IMR-90 (cell line): ENCODE results near the gene ACTA2.

Experiments used
- BHLHE40 ChIP-seq: fragments of 150-350 bp; IDR thresholded peaks from 2 replicates; pipeline ENCODE4 v1.6.1; 2016; ENCODE audit warnings: mild to moderate bottlenecking, low read depth, low read length
- CEBPB ChIP-seq: IDR thresholded peaks from 2 replicates; pipeline ENCODE4 v1.6.1; 2012; ENCODE audit warnings: low read depth, low read length, improper control_type of control experiment
- MAFK ChIP-seq: IDR thresholded peaks from 2 replicates; pipeline ENCODE4 v1.6.1; 2012; ENCODE audit warnings: low read depth, low read length, improper control_type of control experiment
- MAZ ChIP-seq: IDR thresholded peaks from 2 replicates; pipeline ENCODE4 v1.6.1; 2012; ENCODE audit warnings: low read depth, mild to moderate bottlenecking, low read length, improper control_type of control experiment, moderate library complexity, borderline replicate concordance
- MXI1 ChIP-seq: IDR thresholded peaks from 2 replicates; pipeline ENCODE4 v1.6.1; 2012; ENCODE audit warnings: low read depth, mild to moderate bottlenecking, low read length, moderate library complexity, borderline replicate concordance
- POLR2A ChIP-seq: IDR thresholded peaks from 2 replicates; pipeline ENCODE4 v1.6.1; 2012; ENCODE audit warnings: mild to moderate bottlenecking, low read depth, low read length
- RAD21 ChIP-seq: IDR thresholded peaks from 2 replicates; pipeline ENCODE4 v1.6.1; 2012; ENCODE audit warnings: low read length, improper control_type of control experiment
- RCOR1 ChIP-seq: IDR thresholded peaks from 2 replicates; pipeline ENCODE4 v1.6.1; 2012; ENCODE audit warnings: mild to moderate bottlenecking, low read length, improper control_type of control experiment; ENCODE audit not compliant: insufficient replicate concordance
- RFX5 ChIP-seq: IDR thresholded peaks from 2 replicates; pipeline ENCODE4 v1.8.0; 2012; ENCODE audit warnings: low read depth, mild to moderate bottlenecking, low read length, moderate library complexity
- SMC3 ChIP-seq: fragments of 150-350 bp; IDR thresholded peaks from 2 replicates; pipeline ENCODE4 v1.6.1; 2016; ENCODE audit warnings: low read depth, mild to moderate bottlenecking, antibody characterized with exemption, low read length, moderate library complexity
- TF ChIP-seq, protein P1 (sequence below): conservative IDR thresholded peaks from 2 replicates; pipeline ENCODE4 v1.5.1; 2012; ENCODE audit warnings: mild to moderate bottlenecking, low read depth, low read length, improper control_type of control experiment
- TF ChIP-seq, protein P2 (sequence below): fragments of 150-350 bp; IDR thresholded peaks from 2 replicates; pipeline ENCODE4 v1.6.1; 2017; ENCODE audit warnings: mild to moderate bottlenecking, antibody characterized with exemption, low read length, low read depth

- TF ChIP-seq MXI1 = no peak
- no peak for TF ChIP-seq MAFK
- TF ChIP-seq POLR2A = no peak
- TF ChIP-seq MAZ = no peak
- TF ChIP-seq, protein P1, sequence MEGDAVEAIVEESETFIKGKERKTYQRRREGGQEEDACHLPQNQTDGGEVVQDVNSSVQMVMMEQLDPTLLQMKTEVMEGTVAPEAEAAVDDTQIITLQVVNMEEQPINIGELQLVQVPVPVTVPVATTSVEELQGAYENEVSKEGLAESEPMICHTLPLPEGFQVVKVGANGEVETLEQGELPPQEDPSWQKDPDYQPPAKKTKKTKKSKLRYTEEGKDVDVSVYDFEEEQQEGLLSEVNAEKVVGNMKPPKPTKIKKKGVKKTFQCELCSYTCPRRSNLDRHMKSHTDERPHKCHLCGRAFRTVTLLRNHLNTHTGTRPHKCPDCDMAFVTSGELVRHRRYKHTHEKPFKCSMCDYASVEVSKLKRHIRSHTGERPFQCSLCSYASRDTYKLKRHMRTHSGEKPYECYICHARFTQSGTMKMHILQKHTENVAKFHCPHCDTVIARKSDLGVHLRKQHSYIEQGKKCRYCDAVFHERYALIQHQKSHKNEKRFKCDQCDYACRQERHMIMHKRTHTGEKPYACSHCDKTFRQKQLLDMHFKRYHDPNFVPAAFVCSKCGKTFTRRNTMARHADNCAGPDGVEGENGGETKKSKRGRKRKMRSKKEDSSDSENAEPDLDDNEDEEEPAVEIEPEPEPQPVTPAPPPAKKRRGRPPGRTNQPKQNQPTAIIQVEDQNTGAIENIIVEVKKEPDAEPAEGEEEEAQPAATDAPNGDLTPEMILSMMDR = no peak
- TF ChIP-seq SMC3 = no peak
- TF ChIP-seq BHLHE40 = no peak
- no peak; the same call in 1 of the 2 replicates for TF ChIP-seq CEBPB
- no peak for TF ChIP-seq RAD21
- no peak for TF ChIP-seq RCOR1
- TF ChIP-seq, protein P2, sequence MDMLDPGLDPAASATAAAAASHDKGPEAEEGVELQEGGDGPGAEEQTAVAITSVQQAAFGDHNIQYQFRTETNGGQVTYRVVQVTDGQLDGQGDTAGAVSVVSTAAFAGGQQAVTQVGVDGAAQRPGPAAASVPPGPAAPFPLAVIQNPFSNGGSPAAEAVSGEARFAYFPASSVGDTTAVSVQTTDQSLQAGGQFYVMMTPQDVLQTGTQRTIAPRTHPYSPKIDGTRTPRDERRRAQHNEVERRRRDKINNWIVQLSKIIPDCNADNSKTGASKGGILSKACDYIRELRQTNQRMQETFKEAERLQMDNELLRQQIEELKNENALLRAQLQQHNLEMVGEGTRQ = no peak
- no peak for TF ChIP-seq RFX5
These were observed 32.4 kb downstream of the ACTA2 start for GRCh38 chr10:88920198-88920597.
